Activated CD8-positive, alpha-beta memory T cell treated with anti-CD3 and anti-CD28 coated beads, Interleukin-2, amount 50 U/mL, for 1 hour (primary cell): ENCODE results near the gene OR5AS1.
"Not testable (repeated sequence)": the region's sequence is repeated elsewhere in the genome, so short reads cannot be mapped to it uniquely, and the experiment has no call there.

Experiments used
- DNase-seq: peaks from one replicate; pipeline ENCODE4 v3.0.0-alpha.2; 2020; ENCODE audit errors: extremely low read depth

OR5AS1 gene

GRCh38 chr11:56027354-56027753 is at the start of gene OR5AS1:
TSS of gene OR5AS1 (plus strand) at chr11:56027654. CDS start at chr11:56030419, 2,765 bp downstream.
- DNase-seq = no peak

DNA sequence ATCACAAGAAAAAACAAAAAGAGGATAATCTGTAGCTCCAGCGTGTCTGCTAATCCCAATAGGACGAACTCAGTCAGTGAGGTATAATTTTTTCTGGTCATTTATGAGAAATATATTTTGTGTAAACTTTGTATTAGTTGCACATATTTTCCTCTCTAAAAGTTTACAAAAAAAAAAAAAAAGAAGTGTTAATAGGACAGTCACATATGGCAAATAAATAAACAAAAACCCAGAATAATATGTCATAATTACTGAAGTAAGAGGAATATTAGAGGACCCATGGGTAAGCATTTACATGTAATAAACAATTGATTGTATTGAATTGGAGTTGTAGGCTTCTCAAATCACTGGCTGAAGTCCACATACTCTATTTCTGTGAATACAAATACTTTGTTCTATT is 32.9 kb upstream of the OR5AS1 start, which contains the start of gene OR5F1:
TSS of gene OR5F1 (minus strand) at position 101 of the 400 bp plus-strand sequence. CDS start at position 101, 0 bp downstream.
- DNase-seq = no peak

DNA sequence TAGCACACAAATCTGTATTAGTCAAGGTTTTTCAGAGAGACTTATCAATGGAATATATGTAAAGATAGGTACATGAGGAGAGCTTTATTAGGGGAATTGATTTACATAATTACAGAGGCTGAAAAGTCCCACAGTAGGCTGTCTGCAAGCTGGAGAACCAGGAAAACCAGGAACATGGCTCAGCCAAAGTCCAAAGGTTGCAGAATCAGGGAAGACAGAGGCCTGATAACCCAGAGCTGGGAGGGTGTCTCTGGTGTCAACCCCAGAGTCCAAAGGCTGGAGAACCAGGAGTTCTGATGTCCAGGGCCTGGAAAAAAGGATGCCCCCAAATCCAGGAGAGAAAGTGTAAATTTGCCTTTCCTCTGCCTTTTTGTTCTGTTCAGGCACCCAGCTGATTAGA is 16.7 kb upstream of the OR5AS1 start:
- DNase-seq = no peak

DNA sequence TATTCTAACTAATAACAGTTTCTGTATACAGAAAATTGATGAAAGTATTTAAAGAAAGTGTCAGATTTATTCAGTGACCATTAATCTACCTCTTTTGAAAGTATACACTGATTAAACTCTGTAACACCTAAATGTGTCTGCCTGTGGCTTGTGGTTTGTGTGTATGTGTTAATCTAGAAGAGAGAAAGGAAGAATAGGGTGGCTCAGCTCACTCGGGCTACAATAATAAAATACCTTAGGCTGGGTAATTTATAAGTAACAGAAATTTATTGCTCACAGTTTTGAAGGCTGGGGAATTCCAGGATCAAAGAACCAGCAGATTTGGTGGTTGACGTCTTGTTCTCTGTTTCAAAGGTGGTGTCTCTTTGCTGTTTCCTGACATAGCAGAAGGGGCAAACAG is 13.6 kb upstream of the OR5AS1 start:
- DNase-seq = no peak

DNA sequence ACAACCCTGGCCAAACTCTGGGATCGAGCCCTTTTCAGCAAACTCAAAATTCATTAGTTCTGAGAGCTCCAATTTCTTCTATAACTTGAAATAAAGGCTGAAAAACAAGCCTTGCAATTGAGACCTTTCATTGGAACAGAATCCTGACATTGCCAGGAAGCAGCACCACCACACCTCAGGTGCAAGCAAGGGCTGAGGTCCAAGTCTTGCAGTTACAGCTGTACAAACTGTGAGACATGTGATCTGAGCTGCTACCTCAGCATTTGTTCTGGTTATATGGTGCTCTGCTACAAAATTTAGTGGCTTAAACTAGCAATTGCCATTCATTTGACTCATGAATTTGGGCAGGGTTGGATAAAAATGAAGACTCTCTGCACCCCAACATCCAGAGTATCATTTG is 18.1 kb downstream of the OR5AS1 start:
- DNase-seq = no peak

DNA sequence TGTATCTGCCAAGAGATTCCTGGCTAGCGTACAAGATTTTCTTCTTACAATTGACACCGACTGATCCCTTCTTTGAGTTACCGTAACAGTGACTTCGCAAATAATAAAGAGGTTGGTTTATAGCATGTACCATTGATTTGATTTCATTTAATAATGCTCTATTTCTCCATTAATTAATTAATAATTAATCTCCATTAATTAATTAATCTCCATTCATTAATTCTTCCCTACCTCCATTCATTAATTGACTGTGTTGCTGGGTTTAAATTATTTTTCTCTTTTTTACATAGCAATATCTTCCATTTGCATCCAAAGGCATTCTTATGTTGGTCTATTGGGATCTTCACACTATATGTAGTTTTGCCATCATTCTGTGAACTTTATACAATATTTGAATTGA is 21.0 kb downstream of the OR5AS1 start:
- DNase-seq = no peak

DNA sequence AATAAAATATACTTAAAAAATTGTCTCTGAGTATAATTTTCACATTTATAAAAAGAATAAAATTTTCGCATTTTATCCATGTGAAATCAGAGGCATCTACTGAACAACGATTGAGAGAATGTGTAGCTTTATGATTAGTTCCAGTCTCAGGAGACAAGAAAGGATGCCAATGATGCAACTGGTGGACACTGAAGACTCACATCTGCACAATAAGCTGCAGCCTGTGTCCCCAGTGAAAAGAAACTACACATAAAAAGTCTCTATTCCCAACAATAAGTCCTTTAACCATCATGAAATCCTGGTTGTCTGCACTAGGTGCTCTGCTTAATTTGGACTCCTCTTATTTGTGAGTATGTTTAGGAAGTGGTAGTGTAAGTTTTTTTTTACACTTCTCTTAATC is 22.0 kb downstream of the OR5AS1 start:
- DNase-seq = no peak

DNA sequence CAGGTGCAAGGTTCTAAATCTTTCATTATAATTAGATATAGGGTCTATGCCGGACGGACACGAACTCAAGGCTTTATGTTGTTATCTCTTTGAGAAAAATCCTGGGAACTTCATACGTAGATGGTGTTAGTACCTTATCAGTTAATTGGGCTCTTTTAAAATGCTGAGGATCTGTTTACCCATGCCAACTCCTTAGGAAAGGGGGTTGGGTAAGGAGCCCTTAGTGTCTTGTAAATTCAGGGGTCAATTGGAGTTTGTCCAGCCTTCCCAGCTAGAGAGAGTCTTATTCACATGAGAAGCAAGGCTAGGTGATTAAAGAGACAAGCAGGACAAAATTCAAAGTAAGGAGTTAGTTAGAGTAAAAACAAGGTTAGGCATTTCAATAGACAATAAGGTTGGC is 28.9 kb downstream of the OR5AS1 start:
- not testable (repeated sequence) for DNase-seq

GRCh38 chr11:56057661-56058237 is 30.3 kb downstream of the OR5AS1 start:
- not testable (repeated sequence) for DNase-seq

- not testable (repeated sequence) for DNase-seq
These were observed 30.9 kb downstream of the OR5AS1 start for GRCh38 chr11:56058260-56058780.

DNA sequence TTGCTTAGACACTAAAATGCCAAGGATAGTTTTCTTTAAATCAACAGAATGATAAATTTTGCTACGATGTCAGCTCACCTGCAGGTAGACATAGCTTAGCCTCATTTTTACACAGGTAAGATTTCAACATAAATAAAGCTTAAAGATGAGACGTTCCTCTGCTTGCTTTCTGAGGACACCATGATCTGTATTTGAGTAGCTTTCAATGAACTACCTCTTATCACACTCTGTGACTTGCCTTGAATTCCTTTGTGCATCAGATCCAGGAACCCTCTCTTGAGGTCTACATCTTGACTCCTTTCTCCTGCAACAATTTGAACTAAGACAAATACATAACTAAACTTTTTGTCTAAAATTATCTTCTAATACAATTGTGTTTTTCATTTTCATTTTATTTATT is 39.5 kb downstream of the OR5AS1 start:
- no peak for DNase-seq
